ENCODE results near the gene HNF1B. TPM values are rescaled to one million over a fixed set of nuclear protein-coding genes. Genes with fewer than 3 reads are reported as not detected.

Gene HNF1B
- total RNA-seq, 6 experiments from 2014 or later: 5.2 to 7.0 (median 5.7) TPM

GRCh38 chr17:37674511-37674910, 70.3 kb downstream of the HNF1B start:
- H3K27me3 ChIP-seq: no peaks in the 10 kb centered on the region
- no peak overlapping the region for H3K27ac ChIP-seq
- WGBS (ENCODE audit: insufficient coverage, low coverage, low lambda C conversion rate, missing lambda C conversion rate): 75% methylated on average over 1 of the region's 1 CpG
- no peaks in the 10 kb centered on the region for H3K36me3 ChIP-seq
- peaks cover 0 to 23% (median 8%) of the 10 kb centered on the region in 4 donors for H3K4me1 ChIP-seq
- no peaks in the 10 kb centered on the region for H3K9me3 ChIP-seq
- TF ChIP-seq POLR2A (IDR thresholded peaks at IDR 0.05) (no peak), CTCF (IDR thresholded peaks at IDR 0.05) (no peak)
- ATAC-seq (no peak), DNase-seq (no peak)
- intact Hi-C loops (cut with DNase I): no loop called here
- H3K4me3 ChIP-seq: no peak overlapping the region

- 85% methylated on average over 1 of the region's 2 CpGs for WGBS (ENCODE audit: insufficient coverage, low coverage, low lambda C conversion rate, missing lambda C conversion rate)
- Histone ChIP-seq H3K27me3 (no peaks in the 10 kb centered on the region), H3K4me1 (peaks cover 0 to 23% (median 8%) of the 10 kb centered on the region in 4 donors), H3K4me3 (no peak overlapping the region), H3K9me3 (no peaks in the 10 kb centered on the region), H3K27ac (no peak overlapping the region), H3K36me3 (no peaks in the 10 kb centered on the region)
- intact Hi-C loops (cut with DNase I): no loop called here
- no peak for TF ChIP-seq POLR2A (IDR thresholded peaks at IDR 0.05)
- no peak for TF ChIP-seq CTCF (IDR thresholded peaks at IDR 0.05)
- no peak for DNase-seq
- no peak for ATAC-seq
Observed at GRCh38 chr17:37673386-37673785, 71.5 kb downstream of the HNF1B start.

GRCh38 chr17:37672548-37673078, 72.2 kb downstream of the HNF1B start:
- Histone ChIP-seq H3K27ac (no peak overlapping the region), H3K36me3 (no peaks in the 10 kb centered on the region), H3K4me1 (peaks cover 0 to 23% (median 8%) of the 10 kb centered on the region in 4 donors), H3K4me3 (no peak overlapping the region), H3K27me3 (no peaks in the 10 kb centered on the region), H3K9me3 (no peaks in the 10 kb centered on the region)
- intact Hi-C loops (cut with DNase I): no loop called here
- no peak for DNase-seq
- no peak for ATAC-seq
- TF ChIP-seq POLR2A (IDR thresholded peaks at IDR 0.05) (no peak), CTCF (IDR thresholded peaks at IDR 0.05) (no peak)
- 71% methylated on average over 1 of the region's 3 CpGs for WGBS (ENCODE audit: insufficient coverage, low coverage, low lambda C conversion rate, missing lambda C conversion rate)

- DNase-seq (no peak), ATAC-seq (peak in 1 of 4 donors; percentile 8)
- H3K36me3 ChIP-seq: no peaks in the 10 kb centered on the region
- no peaks in the 10 kb centered on the region for H3K27me3 ChIP-seq
- H3K4me3 ChIP-seq: no peak overlapping the region
- intact Hi-C loops (cut with DNase I): no loop called here
- H3K4me1 ChIP-seq: peaks cover 0 to 20% (median 7%) of the 10 kb centered on the region in 4 donors
- no peak for TF ChIP-seq POLR2A (IDR thresholded peaks at IDR 0.05)
- TF ChIP-seq CTCF (IDR thresholded peaks at IDR 0.05): no peak
- no peak overlapping the region for H3K27ac ChIP-seq
- no CpG with 5 or more reads among the region's 2 CpGs for WGBS (ENCODE audit: insufficient coverage, low coverage, low lambda C conversion rate, missing lambda C conversion rate)
- H3K9me3 ChIP-seq: no peaks in the 10 kb centered on the region
Observed at GRCh38 chr17:37671824-37672547, 72.9 kb downstream of the HNF1B start.

Measured in right lobe of liver (tissue), 6 donors.